Measurements from ENCODE around the gene CD48.
"Not testable (repeated sequence)": the region's sequence is repeated elsewhere in the genome, so short reads cannot be mapped to it uniquely, and the experiment has no call there.

The CD48 gene

DNA sequence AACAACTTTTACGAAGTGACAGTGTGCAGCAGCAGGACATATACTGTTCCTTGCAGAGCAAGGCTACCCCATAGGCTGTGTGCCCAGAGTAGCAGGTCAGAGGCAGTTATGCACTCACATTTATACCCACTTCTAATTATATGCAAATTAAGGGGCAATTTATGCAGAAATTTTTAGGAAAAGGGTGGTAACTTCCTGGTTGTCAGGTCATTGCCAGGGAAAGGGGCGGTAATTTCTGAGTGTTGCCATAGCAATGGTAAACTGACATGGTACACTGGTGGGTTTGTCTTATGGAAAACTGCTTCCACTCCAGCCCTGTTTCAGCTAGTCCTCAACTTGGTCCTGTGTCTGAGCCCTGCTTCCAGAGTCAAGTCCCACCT lies 52.8 kb downstream of the CD48 start:
- Histone ChIP-seq H3K9me3 (ENCODE audit: control insufficient read depth in 1 of 2, low read length in 2 of 2) (no peaks in the 10 kb centered on the region), H3K27ac (ENCODE audit: low read length) (no peak overlapping the region), H3K27me3 (ENCODE audit: low read depth, low read length) (no peaks in the 10 kb centered on the region), H3K36me3 (ENCODE audit: control insufficient read depth in 1 of 2, insufficient read depth in 2 of 2, low read length in 2 of 2) (no peaks in the 10 kb centered on the region), H3K4me1 (ENCODE audit: control insufficient read depth in 1 of 2, insufficient read depth in 2 of 2, low read length in 2 of 2) (no peaks in the 10 kb centered on the region), H3K4me3 (ENCODE audit: low read depth in 1 of 2, low read length in 2 of 2) (no peak overlapping the region)

DNA sequence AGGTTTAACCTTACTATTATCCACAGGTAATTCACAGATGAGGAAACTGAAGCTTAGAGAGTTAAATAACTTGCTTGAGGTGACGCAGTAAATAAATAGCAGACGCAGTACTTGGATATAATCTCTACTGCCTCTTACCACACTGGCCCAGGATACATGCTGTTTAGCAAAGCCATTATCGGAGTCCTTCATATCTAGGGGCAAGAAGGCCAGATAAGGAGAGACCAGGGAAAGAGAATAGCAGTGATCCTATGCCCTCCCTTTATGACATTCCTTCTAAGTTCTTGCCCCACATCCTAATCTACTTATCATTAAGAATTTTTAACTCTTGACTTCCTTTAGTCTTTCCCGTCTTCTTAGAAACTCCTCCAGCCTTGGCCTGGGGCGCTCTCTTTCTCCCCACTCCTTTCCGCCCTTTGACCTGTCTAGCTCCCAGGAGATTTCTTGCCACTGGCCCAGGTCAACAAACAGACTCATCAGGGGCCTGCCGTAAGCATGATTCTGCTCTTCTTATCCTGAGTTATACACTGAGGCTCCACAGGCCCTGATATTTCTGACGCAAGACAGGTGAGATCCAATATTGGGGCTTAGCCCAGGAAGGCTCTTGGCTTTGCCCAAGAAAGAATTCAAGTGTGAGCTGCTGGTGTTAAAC lies 53.3 kb downstream of the CD48 start:
- Histone ChIP-seq H3K27ac (ENCODE audit: low read length) (no peak overlapping the region), H3K27me3 (ENCODE audit: low read depth, low read length) (no peaks in the 10 kb centered on the region), H3K36me3 (ENCODE audit: control insufficient read depth in 1 of 2, insufficient read depth in 2 of 2, low read length in 2 of 2) (no peaks in the 10 kb centered on the region), H3K4me1 (ENCODE audit: control insufficient read depth in 1 of 2, insufficient read depth in 2 of 2, low read length in 2 of 2) (no peaks in the 10 kb centered on the region), H3K4me3 (ENCODE audit: low read depth in 1 of 2, low read length in 2 of 2) (no peak overlapping the region), H3K9me3 (ENCODE audit: control insufficient read depth in 1 of 2, low read length in 2 of 2) (no peaks in the 10 kb centered on the region)

DNA sequence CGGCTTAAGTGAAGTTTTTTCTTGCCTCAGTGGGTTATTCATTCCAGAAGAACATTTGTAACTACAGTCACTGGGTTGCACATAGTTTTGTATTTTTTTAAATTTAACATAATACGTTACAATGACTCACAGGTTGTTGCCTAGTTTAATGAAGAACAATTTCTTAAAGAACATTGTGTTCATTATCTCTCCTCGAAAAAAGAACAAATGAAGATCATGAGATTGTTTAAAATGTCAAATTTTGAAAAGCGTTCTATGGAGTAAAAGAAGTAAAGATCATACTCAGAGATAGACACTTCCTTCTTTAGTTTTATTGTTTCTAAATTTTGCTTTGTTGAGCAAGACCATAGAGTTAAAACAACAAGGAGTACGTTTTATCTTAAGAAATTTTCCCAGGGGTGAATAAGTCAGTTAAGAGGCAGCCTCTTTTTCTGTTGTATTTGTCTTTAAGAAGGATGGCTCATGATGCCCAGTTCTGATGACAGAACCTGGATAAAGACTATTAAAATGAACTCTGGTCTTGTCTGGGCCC lies 54.3 kb downstream of the CD48 start:
- Histone ChIP-seq H3K27ac (ENCODE audit: low read length) (no peak overlapping the region), H3K4me3 (ENCODE audit: low read depth in 1 of 2, low read length in 2 of 2) (no peak overlapping the region), H3K9me3 (ENCODE audit: control insufficient read depth in 1 of 2, low read length in 2 of 2) (no peaks in the 10 kb centered on the region), H3K36me3 (ENCODE audit: control insufficient read depth in 1 of 2, insufficient read depth in 2 of 2, low read length in 2 of 2) (no peaks in the 10 kb centered on the region), H3K27me3 (ENCODE audit: low read depth, low read length) (no peaks in the 10 kb centered on the region), H3K4me1 (ENCODE audit: control insufficient read depth in 1 of 2, insufficient read depth in 2 of 2, low read length in 2 of 2) (no peaks in the 10 kb centered on the region)

DNA sequence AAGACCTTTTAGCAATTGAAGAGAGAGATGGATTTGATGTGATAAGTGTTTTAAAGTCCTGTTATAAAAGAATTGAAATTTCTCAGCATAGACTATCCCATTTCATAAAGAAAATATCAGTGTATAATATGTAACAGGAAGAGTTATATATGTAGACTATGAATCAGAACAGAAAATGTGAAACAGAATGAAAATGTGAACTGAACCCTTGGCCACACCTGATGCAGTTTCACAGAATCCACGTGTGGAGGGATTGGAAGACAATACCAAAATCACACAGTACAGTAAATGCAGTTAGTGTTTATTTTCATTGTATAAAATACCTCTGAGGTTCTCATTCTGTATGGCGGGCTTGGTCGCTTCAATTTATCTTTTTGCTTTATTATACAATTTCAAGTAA lies 54.9 kb downstream of the CD48 start:
- no peaks in the 10 kb centered on the region for H3K4me1 ChIP-seq (ENCODE audit: control insufficient read depth in 1 of 2, insufficient read depth in 2 of 2, low read length in 2 of 2)

DNA sequence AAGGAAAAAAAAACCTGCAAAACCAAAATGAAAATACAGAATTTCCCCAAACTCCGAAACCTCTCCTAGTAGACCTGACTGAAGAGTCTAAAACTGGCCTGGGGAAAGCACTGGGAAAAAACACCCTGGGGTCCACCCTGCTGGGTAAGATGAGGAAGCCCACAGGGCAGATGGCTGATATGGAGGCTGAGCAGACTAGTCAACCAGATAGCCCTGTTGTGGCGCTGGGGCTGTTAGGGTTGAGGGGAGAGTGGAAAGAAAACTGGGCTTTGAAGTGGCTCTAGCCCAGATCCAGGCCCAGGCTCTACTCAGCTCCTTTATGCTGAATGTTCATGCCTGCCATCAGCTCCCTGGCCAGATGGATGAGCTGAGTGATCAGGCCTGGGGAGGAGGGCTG lies 58.0 kb downstream of the CD48 start:
- H3K36me3 ChIP-seq (ENCODE audit: control insufficient read depth in 1 of 2, insufficient read depth in 2 of 2, low read length in 2 of 2): no peaks in the 10 kb centered on the region
- no peaks in the 10 kb centered on the region for H3K9me3 ChIP-seq (ENCODE audit: control insufficient read depth in 1 of 2, low read length in 2 of 2)
- H3K4me3 ChIP-seq (ENCODE audit: low read depth in 1 of 2, low read length in 2 of 2): no peak overlapping the region
- no peaks in the 10 kb centered on the region for H3K27me3 ChIP-seq (ENCODE audit: low read depth, low read length)
- H3K27ac ChIP-seq (ENCODE audit: low read length): no peak overlapping the region
- H3K4me1 ChIP-seq (ENCODE audit: control insufficient read depth in 1 of 2, insufficient read depth in 2 of 2, low read length in 2 of 2): no peaks in the 10 kb centered on the region

More for the DNA sequence above, 54.9 kb downstream of the CD48 start:
- H3K36me3 ChIP-seq (ENCODE audit: control insufficient read depth in 1 of 2, insufficient read depth in 2 of 2, low read length in 2 of 2): no peaks in the 10 kb centered on the region
- no peaks in the 10 kb centered on the region for H3K27me3 ChIP-seq (ENCODE audit: low read depth, low read length)
- no peak overlapping the region for H3K4me3 ChIP-seq (ENCODE audit: low read depth in 1 of 2, low read length in 2 of 2)
- no peaks in the 10 kb centered on the region for H3K9me3 ChIP-seq (ENCODE audit: control insufficient read depth in 1 of 2, low read length in 2 of 2)
- no peak overlapping the region for H3K27ac ChIP-seq (ENCODE audit: low read length)

DNA sequence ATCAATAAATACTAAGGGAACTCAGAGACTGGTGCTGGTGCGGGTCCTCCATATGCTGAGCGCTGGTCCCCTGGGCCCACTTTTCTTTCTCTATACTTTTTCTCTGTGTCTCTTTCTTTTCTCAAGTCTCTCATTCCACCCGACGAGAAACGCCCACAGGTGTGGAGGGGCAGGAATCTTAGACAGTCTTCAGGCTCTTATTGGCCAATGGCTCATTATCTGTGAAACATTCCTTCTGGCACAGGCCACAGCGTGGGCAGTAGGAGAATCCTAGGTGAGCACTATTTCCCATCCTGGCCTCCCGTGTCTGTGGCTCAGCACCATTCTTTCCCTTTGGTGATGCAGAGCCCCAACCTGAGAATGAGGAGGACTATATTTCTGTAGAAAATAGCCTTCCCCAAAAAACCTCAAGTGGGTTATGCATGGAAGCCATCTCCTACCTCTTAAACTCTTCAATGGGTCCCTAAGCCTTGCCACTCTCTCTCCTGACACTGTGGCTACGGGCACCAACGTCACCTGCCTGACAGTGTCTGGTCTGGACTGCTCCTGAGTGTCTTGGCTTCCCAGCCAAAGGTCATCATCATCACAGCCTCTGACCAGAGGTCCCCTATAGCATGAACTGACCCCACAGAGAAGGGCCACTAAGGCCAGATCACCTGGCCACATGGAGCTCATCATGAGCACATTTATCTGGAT lies 58.5 kb downstream of the CD48 start:
- no peak overlapping the region for H3K27ac ChIP-seq (ENCODE audit: low read length)
- no peaks in the 10 kb centered on the region for H3K9me3 ChIP-seq (ENCODE audit: control insufficient read depth in 1 of 2, low read length in 2 of 2)
- no peaks in the 10 kb centered on the region for H3K4me1 ChIP-seq (ENCODE audit: control insufficient read depth in 1 of 2, insufficient read depth in 2 of 2, low read length in 2 of 2)
- no peaks in the 10 kb centered on the region for H3K27me3 ChIP-seq (ENCODE audit: low read depth, low read length)
- no peak overlapping the region for H3K4me3 ChIP-seq (ENCODE audit: low read depth in 1 of 2, low read length in 2 of 2)
- H3K36me3 ChIP-seq (ENCODE audit: control insufficient read depth in 1 of 2, insufficient read depth in 2 of 2, low read length in 2 of 2): no peaks in the 10 kb centered on the region

DNA sequence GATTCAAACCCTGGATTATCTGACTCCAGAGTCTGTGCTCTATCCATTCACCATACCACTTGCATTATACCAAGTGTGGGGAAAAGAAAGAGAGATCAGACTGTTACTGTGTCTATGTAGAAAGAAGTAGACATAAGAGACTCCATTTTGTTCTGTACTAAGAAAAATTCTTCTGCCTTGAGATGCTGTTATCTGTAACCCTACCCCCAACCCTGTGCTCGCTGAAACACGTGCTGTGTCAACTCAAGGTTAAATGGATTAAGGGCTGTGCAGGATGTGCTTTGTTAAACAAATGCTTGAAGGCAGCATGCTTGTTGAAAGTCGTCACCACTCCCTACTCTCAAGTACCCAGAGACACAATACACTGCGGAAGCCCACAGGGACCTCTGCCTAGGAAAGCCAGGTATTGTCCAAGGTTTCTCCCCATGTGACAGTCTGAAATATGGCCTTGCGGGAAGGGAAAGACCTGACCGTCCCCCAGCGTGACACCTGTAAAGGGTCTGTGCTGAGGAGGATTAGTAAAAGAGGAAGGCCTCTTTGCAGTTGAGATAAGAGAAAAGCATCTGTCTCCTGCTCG lies 59.5 kb downstream of the CD48 start:
- not testable (repeated sequence) for H3K27me3 ChIP-seq (ENCODE audit: low read depth, low read length); H3K27ac ChIP-seq (ENCODE audit: low read length); H3K9me3 ChIP-seq (ENCODE audit: control insufficient read depth in 1 of 2, low read length in 2 of 2); H3K36me3 ChIP-seq (ENCODE audit: control insufficient read depth in 1 of 2, insufficient read depth in 2 of 2, low read length in 2 of 2); H3K4me3 ChIP-seq (ENCODE audit: low read depth in 1 of 2, low read length in 2 of 2); H3K4me1 ChIP-seq (ENCODE audit: control insufficient read depth in 1 of 2, insufficient read depth in 2 of 2, low read length in 2 of 2)

DNA sequence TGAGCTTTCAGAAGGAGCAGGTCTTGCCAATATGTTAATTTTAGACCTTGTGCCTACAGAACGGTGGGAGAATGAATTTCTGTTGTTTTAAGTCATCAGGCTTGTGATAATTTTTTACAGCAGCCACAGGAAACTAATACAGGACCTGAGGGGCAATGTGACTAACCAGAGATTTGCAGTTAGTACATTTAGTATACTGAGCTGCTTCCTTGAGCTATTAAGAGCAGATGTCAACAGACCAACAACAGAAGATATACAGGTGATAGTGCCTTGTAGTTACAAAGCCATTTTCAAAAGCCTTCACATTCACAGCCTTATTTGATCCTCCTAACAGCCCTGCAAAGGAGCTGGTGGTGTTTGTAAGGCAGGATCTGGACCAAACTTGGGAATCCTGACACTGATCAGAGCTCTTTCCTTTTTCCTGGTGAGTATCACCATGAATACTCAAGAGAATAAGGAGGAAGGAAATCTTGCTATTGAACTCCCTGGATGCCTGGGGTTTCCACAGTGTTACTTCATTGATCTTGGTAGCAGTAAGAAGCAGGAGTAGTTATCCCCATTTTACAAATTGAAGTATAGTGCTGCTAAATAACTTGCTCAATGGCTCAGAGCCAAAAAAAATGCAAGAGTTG lies 60.1 kb downstream of the CD48 start:
- no peaks in the 10 kb centered on the region for H3K9me3 ChIP-seq (ENCODE audit: control insufficient read depth in 1 of 2, low read length in 2 of 2)
- H3K4me1 ChIP-seq (ENCODE audit: control insufficient read depth in 1 of 2, insufficient read depth in 2 of 2, low read length in 2 of 2): peaks cover 0 to 2% of the 10 kb centered on the region in 2 donors
- no peak overlapping the region for H3K27ac ChIP-seq (ENCODE audit: low read length)
- H3K36me3 ChIP-seq (ENCODE audit: control insufficient read depth in 1 of 2, insufficient read depth in 2 of 2, low read length in 2 of 2): no peaks in the 10 kb centered on the region
- H3K27me3 ChIP-seq (ENCODE audit: low read depth, low read length): no peaks in the 10 kb centered on the region
- H3K4me3 ChIP-seq (ENCODE audit: low read depth in 1 of 2, low read length in 2 of 2): no peak overlapping the region

DNA sequence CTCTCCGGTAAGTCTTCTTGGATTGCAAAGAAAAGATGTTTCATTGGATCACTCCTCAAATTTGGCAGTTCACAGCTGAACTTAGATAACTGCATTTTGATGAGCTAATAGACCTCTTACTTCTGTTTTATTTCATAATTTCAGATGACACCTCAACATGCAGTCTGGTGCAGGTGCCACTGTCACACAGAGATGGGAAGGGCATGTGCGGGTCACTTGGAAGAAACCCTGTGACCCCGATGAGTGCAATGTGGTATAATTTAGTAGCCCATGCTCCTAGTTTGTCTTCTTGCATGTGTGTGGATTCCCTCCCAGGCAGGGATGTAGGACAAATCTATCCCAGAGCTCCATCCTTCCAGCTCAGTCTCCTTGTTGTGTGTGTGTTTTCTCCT lies 64.3 kb downstream of the CD48 start:
- Histone ChIP-seq H3K36me3 (ENCODE audit: control insufficient read depth in 1 of 2, insufficient read depth in 2 of 2, low read length in 2 of 2) (no peaks in the 10 kb centered on the region), H3K27me3 (ENCODE audit: low read depth, low read length) (no peaks in the 10 kb centered on the region), H3K9me3 (ENCODE audit: control insufficient read depth in 1 of 2, low read length in 2 of 2) (no peaks in the 10 kb centered on the region), H3K4me3 (ENCODE audit: low read depth in 1 of 2, low read length in 2 of 2) (peak overlapping the region in 1 of 2 donors; percentile 26), H3K4me1 (ENCODE audit: control insufficient read depth in 1 of 2, insufficient read depth in 2 of 2, low read length in 2 of 2) (peaks cover 0 to 5% of the 10 kb centered on the region in 2 donors), H3K27ac (ENCODE audit: low read length) (no peak overlapping the region)

DNA sequence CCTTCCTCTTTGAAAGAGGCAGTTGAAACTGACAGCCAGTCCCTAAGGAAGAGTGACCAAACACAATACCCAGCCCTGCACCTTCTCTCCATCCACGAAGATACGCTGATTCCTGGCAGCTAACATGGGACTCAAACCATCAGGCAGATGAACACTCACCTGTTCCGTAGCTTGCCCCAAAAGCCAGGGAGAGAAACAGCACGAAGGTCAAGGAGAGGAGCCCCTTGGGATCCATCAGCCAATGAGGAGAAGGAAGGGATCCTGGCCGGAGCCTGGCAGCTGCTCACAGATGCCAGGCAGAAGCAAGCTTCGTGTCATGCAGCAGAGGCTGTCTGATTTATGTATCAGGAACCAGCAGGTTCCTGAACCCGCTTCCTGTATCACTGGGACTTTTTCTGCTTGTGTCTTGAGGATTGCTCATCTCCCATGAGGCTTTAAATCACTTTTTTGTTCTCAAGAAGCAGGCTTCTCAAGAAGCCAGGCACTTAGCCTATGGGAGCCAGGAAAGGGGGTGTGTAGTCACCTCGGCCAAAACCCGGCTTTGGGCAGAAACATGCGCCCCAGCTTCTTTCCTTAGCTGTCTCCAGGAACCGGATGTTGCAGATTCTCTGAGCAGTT lies 64.8 kb downstream of the CD48 start, which contains the start of gene SLAMF1:
Gene SLAMF1, minus strand, starts transcription at position 334 of the 618 bp plus-strand sequence. Its CDS starts 99 bp downstream, at position 235.
- Histone ChIP-seq H3K4me1 (ENCODE audit: control insufficient read depth in 1 of 2, insufficient read depth in 2 of 2, low read length in 2 of 2) (peaks cover 0 to 5% of the 10 kb centered on the region in 2 donors), H3K9me3 (ENCODE audit: control insufficient read depth in 1 of 2, low read length in 2 of 2) (no peaks in the 10 kb centered on the region), H3K27ac (ENCODE audit: low read length) (peak within 1 kb of the TSS; percentile 47), H3K36me3 (ENCODE audit: control insufficient read depth in 1 of 2, insufficient read depth in 2 of 2, low read length in 2 of 2) (no peaks in the 10 kb centered on the region), H3K4me3 (ENCODE audit: low read depth in 1 of 2, low read length in 2 of 2) (peak within 1 kb of the TSS in 1 of 2 donors; percentile 53), H3K27me3 (ENCODE audit: low read depth, low read length) (no peaks in the 10 kb centered on the region)

DNA sequence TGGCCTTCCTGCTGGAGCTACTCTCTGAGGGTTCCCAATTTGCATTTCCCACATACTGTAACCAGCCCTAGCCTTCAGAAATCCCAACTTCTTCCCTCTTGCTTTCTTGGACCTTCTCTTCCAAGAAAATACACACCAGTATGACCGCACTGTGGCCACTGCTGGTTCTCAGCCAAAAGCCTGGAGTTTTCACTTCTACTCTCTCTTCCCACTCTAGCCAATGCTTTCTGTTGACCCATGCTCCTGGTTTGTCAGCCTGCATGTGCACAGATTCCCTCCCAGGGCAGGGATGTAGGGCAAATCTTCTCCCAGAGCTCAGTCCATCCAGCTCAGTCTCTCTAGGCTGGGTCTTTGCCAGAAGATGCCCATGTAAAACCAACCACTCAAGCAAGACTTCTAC lies 65.4 kb downstream of the CD48 start:
- peaks cover 0 to 5% of the 10 kb centered on the region in 2 donors for H3K4me1 ChIP-seq (ENCODE audit: control insufficient read depth in 1 of 2, insufficient read depth in 2 of 2, low read length in 2 of 2)
- H3K4me3 ChIP-seq (ENCODE audit: low read depth in 1 of 2, low read length in 2 of 2): peak overlapping the region in 1 of 2 donors; percentile 53
- no peaks in the 10 kb centered on the region for H3K9me3 ChIP-seq (ENCODE audit: control insufficient read depth in 1 of 2, low read length in 2 of 2)
- H3K36me3 ChIP-seq (ENCODE audit: control insufficient read depth in 1 of 2, insufficient read depth in 2 of 2, low read length in 2 of 2): no peaks in the 10 kb centered on the region
- H3K27me3 ChIP-seq (ENCODE audit: low read depth, low read length): no peaks in the 10 kb centered on the region
- H3K27ac ChIP-seq (ENCODE audit: low read length): peak overlapping the region; percentile 47
